COLO829 (cell line): ENCODE results near the gene ZNF282.
"Not testable (repeated sequence)": the region's sequence is repeated elsewhere in the genome, so short reads cannot be mapped to it uniquely, and the experiment has no call there.

Source experiments
- DNase-seq: peaks from one replicate; pipeline ENCODE4 v3.0.0; 2012; ENCODE audit warnings: low spot score

The ZNF282 gene

GRCh38 chr7:149225106-149225505 lies 29.8 kb downstream of the ZNF282 start:
- DNase-seq: no peak

DNA sequence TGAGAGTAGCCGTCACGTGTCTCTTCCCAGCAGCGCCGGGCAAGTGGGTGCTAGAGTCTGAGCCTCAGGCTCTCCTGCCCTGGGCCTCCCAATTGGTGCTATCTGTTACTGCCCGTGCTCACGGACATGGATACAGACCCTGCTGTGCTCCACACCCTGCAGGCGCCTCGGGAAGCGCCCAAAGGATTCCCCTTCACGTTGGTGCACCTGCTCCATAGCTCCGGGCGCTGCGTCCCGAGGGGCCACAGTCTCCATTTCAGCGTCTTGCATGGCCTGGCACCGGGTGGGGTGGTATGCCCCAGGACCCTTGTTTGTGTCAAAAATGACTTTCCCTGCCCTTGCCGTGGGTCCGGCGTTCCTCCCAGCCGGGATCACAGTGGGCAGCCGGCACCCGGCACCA lies 30.3 kb downstream of the ZNF282 start:
- DNase-seq: no peak

GRCh38 chr7:149226366-149226765 lies 31.0 kb downstream of the ZNF282 start:
- DNase-seq: not testable (repeated sequence)

DNA sequence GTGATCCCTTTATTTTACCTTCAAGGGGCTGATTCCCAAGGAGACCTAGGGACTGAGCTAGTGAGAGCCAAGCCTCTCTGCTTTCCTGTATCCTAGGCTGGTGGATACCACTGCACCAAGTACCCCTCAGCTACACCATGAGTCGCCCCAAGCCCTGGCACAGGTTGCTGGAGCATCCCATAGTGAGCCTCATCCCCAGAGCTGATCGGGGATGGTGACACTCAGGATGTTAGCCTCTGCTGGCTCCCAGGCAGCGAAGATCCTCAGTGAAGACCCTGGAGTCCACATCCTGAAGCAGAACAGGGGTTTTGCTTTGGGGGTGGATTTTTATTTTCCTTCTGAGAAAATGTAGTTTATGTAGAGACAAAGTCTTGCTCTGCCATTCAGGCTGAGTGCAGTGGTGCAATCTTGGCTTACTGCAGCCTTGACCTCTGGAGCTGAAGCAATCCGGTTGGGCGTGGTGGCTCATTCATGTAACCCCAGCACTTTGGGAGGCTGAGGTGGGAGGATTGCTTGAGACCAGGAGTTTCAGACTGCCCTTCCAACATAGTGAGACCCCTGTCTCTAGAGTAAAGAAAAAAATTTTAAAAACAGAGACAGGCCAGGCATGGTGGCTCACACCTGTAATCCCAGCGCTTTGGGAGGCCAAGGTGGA lies 31.6 kb downstream of the ZNF282 start:
- DNase-seq: no peak

GRCh38 chr7:149228831-149229471 lies 33.6 kb downstream of the ZNF282 start:
- no peak for DNase-seq

DNA sequence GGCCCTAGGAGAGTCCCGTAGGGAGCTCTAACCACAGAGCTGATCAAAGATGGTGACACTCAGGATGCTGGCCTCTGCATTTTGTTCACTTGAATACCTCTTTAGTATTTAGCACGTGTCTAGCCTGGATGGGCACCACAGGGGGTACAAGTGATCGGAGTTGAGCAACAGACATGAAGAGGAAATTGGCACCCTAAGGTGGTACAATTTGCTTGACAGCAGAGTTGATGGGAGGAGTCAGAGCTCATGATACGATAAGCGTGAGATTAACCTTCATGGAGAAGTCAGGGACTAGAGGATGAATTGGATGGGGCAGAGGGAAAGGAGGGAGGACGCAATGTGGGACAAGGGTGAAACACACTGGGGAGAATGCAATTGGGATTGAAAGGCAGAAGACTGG lies 34.2 kb downstream of the ZNF282 start:
- DNase-seq: no peak

- DNase-seq: no peak
Observed at GRCh38 chr7:149232362-149232761, 37.0 kb downstream of the ZNF282 start.

DNA sequence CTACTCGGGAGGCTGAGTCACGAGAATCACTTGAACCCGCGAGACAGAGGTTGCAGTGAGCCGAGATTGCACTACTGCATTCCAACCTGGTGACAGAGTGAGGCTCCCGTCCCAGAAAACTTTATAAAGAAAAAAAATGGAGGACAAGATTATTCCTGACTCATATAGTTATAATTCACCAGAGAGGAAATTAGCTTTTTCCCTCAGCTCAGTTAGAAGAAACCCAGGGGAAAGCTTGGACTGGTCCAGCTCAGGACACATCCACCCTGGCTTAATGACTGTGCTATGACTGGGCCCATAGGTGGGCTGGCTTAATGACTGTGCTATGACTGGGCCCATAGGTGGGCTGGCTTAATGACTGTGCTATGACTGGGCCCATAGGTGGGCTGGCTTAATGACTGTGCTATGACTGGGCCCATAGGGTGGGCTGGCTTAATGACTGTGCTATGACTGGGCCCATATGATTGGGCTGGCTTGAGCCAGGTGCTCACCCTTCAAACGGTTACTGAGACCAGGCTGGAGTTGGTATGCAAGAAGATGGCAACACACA lies 38.4 kb downstream of the ZNF282 start:
- not testable (repeated sequence) for DNase-seq

- no peak for DNase-seq
Observed at GRCh38 chr7:149237502-149237901, 42.2 kb downstream of the ZNF282 start.

DNA sequence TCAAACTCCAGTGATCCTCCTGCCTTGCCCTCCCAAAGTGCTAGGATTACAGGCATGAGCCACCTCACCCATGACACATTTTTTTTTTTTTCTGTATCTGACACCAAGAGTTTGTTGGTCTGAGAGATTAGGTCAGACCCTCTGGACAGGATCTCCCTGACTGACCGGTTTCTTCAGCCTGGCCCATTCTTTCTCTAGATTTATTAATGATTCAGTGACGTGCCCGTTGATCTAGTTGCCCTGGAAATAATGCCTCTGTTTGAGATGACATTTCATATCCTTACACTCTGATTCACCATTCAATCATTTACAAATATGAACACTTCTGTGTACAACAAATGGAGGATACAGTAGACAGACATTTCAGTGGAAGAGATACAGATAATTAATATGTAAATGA lies 42.7 kb downstream of the ZNF282 start:
- no peak for DNase-seq

GRCh38 chr7:149239345-149240143 lies 44.2 kb downstream of the ZNF282 start, which contains the start of gene ZNF212:
TSS of gene ZNF212 (plus strand) at chr7:149239651. CDS start at chr7:149239779, 128 bp downstream.
- peak; percentile 98 for DNase-seq

- no peak for DNase-seq
Observed at GRCh38 chr7:149240637-149241036, 45.3 kb downstream of the ZNF282 start.

- DNase-seq: no peak
Observed at GRCh38 chr7:149241696-149242095, 46.4 kb downstream of the ZNF282 start.

- DNase-seq: no peak
Observed at GRCh38 chr7:149245244-149245643, 49.9 kb downstream of the ZNF282 start.

GRCh38 chr7:149245744-149246143 lies 50.4 kb downstream of the ZNF282 start:
- DNase-seq: no peak

- DNase-seq: no peak
Observed at GRCh38 chr7:149248777-149249176, 53.4 kb downstream of the ZNF282 start.

- not testable (repeated sequence) for DNase-seq
Observed at GRCh38 chr7:149250151-149250550, 54.8 kb downstream of the ZNF282 start.

DNA sequence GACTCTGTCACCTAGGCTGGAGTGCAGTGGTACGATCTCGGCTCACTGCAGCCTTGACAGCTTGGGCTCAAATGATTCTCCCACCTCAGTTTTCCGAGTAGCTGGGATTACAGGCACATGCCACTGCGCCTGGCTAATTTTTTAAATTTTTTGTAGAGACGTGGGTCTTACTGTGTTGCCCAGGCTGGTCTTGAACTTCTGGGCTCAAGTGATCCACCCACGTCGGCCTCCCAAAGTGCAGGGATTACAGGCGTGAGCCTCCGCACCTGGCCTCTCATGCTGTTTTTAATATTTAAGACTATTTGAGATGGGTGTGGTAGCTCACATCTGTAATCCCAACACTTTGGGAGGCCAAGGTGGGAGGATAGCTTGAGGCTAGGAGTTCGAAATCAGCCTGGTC lies 56.2 kb downstream of the ZNF282 start:
- not testable (repeated sequence) for DNase-seq

DNA sequence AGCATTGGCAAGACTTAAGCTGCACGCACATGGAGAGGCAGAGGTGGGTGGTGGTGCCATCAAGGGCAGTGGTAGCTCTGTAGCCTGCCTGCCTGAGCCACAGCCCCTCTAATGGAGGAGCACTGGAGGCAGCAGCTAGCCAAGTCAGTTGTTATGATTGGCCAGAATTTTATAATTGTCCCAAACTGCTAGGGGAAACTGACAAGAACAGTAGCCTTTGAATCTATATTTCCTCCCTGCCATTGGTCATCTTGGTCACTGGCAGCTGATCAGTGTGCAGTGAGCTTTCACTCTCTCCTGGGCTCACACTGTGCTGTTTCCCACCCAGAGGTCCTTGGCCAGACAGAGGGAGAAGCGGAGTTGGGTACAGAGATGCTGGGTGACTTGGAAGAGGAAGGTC lies 57.0 kb downstream of the ZNF282 start:
- DNase-seq: no peak

DNA sequence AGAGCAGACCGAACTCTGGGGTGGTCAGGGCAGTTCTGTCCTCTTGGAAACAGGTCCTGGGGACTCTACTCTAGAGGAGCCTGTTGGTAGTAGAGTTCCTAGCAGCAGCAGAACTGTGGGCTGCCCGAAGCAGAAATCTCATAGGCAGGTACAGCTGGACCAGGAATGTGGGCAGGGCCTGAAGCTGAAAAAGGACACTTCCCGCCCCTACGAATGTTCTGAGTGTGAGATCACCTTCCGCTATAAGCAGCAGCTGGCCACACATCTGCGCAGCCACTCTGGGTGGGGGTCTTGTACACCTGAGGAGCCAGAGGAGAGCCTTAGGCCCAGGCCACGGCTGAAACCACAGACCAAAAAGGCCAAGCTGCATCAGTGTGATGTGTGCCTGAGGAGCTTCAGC lies 58.3 kb downstream of the ZNF282 start:
- DNase-seq: no peak

DNA sequence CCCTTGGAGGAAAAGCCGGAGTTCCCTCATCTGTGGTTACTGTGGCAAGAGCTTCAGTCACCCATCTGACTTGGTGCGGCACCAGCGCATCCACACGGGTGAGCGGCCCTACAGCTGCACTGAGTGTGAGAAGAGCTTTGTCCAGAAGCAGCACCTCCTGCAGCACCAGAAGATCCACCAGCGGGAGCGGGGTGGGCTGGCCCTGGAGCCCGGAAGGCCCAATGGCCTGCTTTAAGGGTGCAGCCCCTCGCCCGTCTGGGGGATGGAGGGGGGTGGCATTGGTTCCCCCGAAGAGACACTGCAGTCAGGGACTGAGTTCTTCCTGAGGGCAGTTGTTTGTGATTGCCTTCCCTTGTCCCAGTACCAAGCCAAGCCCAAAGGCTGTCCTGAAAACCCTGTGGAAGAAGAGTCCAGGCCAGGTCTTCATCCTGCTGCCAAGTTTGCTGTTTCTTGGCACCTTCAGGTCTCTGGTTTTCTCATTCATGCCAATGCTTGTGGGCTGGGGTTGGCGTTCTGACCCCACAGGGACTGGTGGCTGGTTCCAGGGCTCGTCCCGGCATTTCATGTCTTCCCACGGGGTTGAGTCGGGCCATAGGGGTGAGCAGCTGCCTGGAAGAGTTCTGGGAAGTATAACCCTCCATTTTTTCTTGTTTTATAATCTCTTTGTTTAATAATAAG lies 59.0 kb downstream of the ZNF282 start:
- no peak for DNase-seq

GRCh38 chr7:149255174-149255573 lies 59.8 kb downstream of the ZNF282 start:
- no peak for DNase-seq
